HepG2 (cell line): ENCODE measurements around the gene EXOC6B. TPM values are rescaled to one million over a fixed set of nuclear protein-coding genes. Genes with fewer than 3 reads are reported as not detected.

Experiments used
- ARHGAP35 ChIP-seq: sonication (generic); formaldehyde crosslinking; IDR thresholded peaks from 2 replicates; pipeline ENCODE4 v1.9.0; 2022; ENCODE audit warnings: mild to moderate bottlenecking, inconsistent platforms, moderate library complexity, missing genetic modification reagents, borderline replicate concordance
- BRF2 ChIP-seq: sonication (generic); formaldehyde crosslinking; IDR thresholded peaks from 2 replicates; pipeline ENCODE4 v1.8.1; 2022; ENCODE audit warnings: mild to moderate bottlenecking, missing genetic modification reagents
- E2F1 ChIP-seq: sonication (generic); formaldehyde crosslinking; IDR thresholded peaks from 2 replicates; pipeline ENCODE4 v1.5.0; 2020; ENCODE audit warnings: missing genetic modification reagents
- IRF9 ChIP-seq: sonication (generic); formaldehyde crosslinking; IDR thresholded peaks from 2 replicates; pipeline ENCODE4 v1.8.0; 2022; ENCODE audit warnings: missing genetic modification reagents, mild to moderate bottlenecking, borderline replicate concordance
- KLF13 ChIP-seq: sonication (generic); formaldehyde crosslinking; IDR thresholded peaks from 2 replicates; pipeline ENCODE4 v1.4.0; 2020; ENCODE audit warnings: mild to moderate bottlenecking, missing genetic modification reagents
- MNT ChIP-seq: fragments of 450-650 bp; IDR thresholded peaks from 2 replicates; pipeline ENCODE4 v1.6.1; 2016
- MTA1 ChIP-seq: sonication (generic); formaldehyde crosslinking; IDR thresholded peaks from 2 replicates; pipeline ENCODE4 v1.4.0; 2020; ENCODE audit warnings: missing genetic modification reagents, mild to moderate bottlenecking, borderline replicate concordance
- NFE2 ChIP-seq: sonication (generic); formaldehyde crosslinking; IDR thresholded peaks from 2 replicates; pipeline ENCODE4 v1.4.0; 2020; ENCODE audit warnings: missing genetic modification reagents
- NPAS2 ChIP-seq: sonication (generic); formaldehyde crosslinking; IDR thresholded peaks from 2 replicates; pipeline ENCODE4 v1.8.0; 2022; ENCODE audit warnings: mild to moderate bottlenecking, missing genetic modification reagents, borderline replicate concordance
- PHF8 ChIP-seq: sonication (generic); formaldehyde crosslinking; IDR thresholded peaks from 2 replicates; pipeline ENCODE4 v1.5.0; 2020; ENCODE audit warnings: missing genetic modification reagents
- SIN3A ChIP-seq: IDR thresholded peaks from 2 replicates; pipeline ENCODE4 v1.6.1; 2011; ENCODE audit warnings: low read depth, mild to moderate bottlenecking, control low read depth, low read length, borderline replicate concordance
- SRSF9 ChIP-seq: fragments of 200-400 bp; formaldehyde crosslinking; IDR thresholded peaks from 2 replicates; pipeline ENCODE4 v1.6.1; 2018; ENCODE audit warnings: borderline replicate concordance, mild to moderate bottlenecking, low read depth, low read length; ENCODE audit not compliant: insufficient read depth, poor library complexity, severe bottlenecking
- SRY ChIP-seq: sonication (generic); formaldehyde crosslinking; IDR thresholded peaks from 2 replicates; pipeline ENCODE4 v1.8.0; 2022; ENCODE audit warnings: mild to moderate bottlenecking, missing genetic modification reagents
- ZBTB21 ChIP-seq: sonication (generic); formaldehyde crosslinking; IDR thresholded peaks from 2 replicates; pipeline ENCODE4 v1.4.0; 2020; ENCODE audit warnings: missing genetic modification reagents
- ZFP36L1 ChIP-seq: sonication (generic); formaldehyde crosslinking; IDR thresholded peaks from 2 replicates; pipeline ENCODE4 v1.8.0; 2022; ENCODE audit warnings: mild to moderate bottlenecking, missing genetic modification reagents, moderate library complexity
- ZFYVE20 ChIP-seq: sonication (generic); formaldehyde crosslinking; IDR thresholded peaks from 2 replicates; pipeline ENCODE4 v1.8.0; 2023; ENCODE audit warnings: low read depth, mild to moderate bottlenecking, moderate library complexity, missing genetic modification reagents, borderline replicate concordance
- ZNF362 ChIP-seq: sonication (generic); formaldehyde crosslinking; IDR thresholded peaks from 2 replicates; pipeline ENCODE4 v1.4.0; 2020; ENCODE audit warnings: missing genetic modification reagents, mild to moderate bottlenecking, borderline replicate concordance
- ZNF382 ChIP-seq: sonication (generic); formaldehyde crosslinking; IDR thresholded peaks from 2 replicates; pipeline ENCODE4 v1.5.0; 2020; ENCODE audit warnings: missing genetic modification reagents, mild to moderate bottlenecking, borderline replicate concordance
- ZNF513 ChIP-seq: sonication (generic); formaldehyde crosslinking; conservative IDR thresholded peaks from 2 replicates; pipeline ENCODE4 v1.5.0; 2020; ENCODE audit warnings: missing genetic modification reagents
- ZNF572 ChIP-seq: sonication (generic); formaldehyde crosslinking; IDR thresholded peaks from 2 replicates; pipeline ENCODE4 v1.5.1; 2020; ENCODE audit warnings: mild to moderate bottlenecking, missing genetic modification reagents
- ZNF790 ChIP-seq: sonication (generic); formaldehyde crosslinking; IDR thresholded peaks from 2 replicates; pipeline ENCODE4 v1.8.0; 2022; ENCODE audit warnings: missing genetic modification reagents, mild to moderate bottlenecking, borderline replicate concordance
- ZNF841 ChIP-seq: sonication (generic); formaldehyde crosslinking; IDR thresholded peaks from 2 replicates; pipeline ENCODE4 v1.8.1; 2023; ENCODE audit warnings: missing genetic modification reagents, borderline replicate concordance
- polyA plus RNA-seq, 8 experiments: library from polyadenylated mRNA; depleted of rRNA in 3 of 8; stranded (reverse) in 7 of 8; unstranded in 1 of 8; fragments of >200 nt; fragmentation: Illumina TruSeq in 4 of 8; extraction: Trizol in 4 of 8; gene quantifications; 2 replicates each; pipeline versions ENCODE4 v1.2.1 to v1.2.3, GENCODE V29; 2011 to 2016; ENCODE audit warnings: low read depth in 4 of 8, missing spikeins in 1 of 8, mixed read lengths in 1 of 8; ENCODE audit not compliant: insufficient read depth in 1 of 8
- total RNA-seq, 5 experiments: library from RNA; depleted of rRNA; stranded (reverse); fragments of >200 nt; fragmentation: Illumina TruSeq; extraction: Trizol; gene quantifications; 2 replicates each; pipeline ENCODE4 v1.2.3, GENCODE V29; 2016; ENCODE audit warnings: low read depth in 1 of 5

EXOC6B gene
- total and polyA plus RNA-seq, 2 of the 13 experiments (the other 11 are each of a cell fraction or from before 2014, with no cell fraction given): 9.1 to 15.9 TPM

- no peak for TF ChIP-seq ZNF513 (CRISPR knock-in tag)
- TF ChIP-seq MTA1 (CRISPR knock-in tag): no peak; the same call in 1 of the 2 replicates
- TF ChIP-seq ZBTB21 (CRISPR knock-in tag): no peak
- TF ChIP-seq BRF2: no peak
- TF ChIP-seq PHF8: no peak
- no peak; the same call in 1 of the 2 replicates for TF ChIP-seq ZNF362
- no peak for TF ChIP-seq MNT
- no peak for TF ChIP-seq ZFP36L1
- no peak for TF ChIP-seq ZFYVE20
- TF ChIP-seq ZNF841: no peak
- TF ChIP-seq ZNF572 (CRISPR knock-in tag): no peak
- no peak for TF ChIP-seq ZNF382
- TF ChIP-seq NFE2 (CRISPR knock-in tag): no peak
- no peak for TF ChIP-seq ARHGAP35 (CRISPR knock-in tag)
- TF ChIP-seq KLF13 (CRISPR knock-in tag): no peak
- no peak for TF ChIP-seq SRY (CRISPR knock-in tag)
- no peak for TF ChIP-seq NPAS2 (CRISPR knock-in tag)
- TF ChIP-seq IRF9 (CRISPR knock-in tag): no peak
- TF ChIP-seq E2F1 (CRISPR knock-in tag): no peak
- TF ChIP-seq SIN3A: 0 out of 2 replicates have a peak, but pooled peaks have one; percentile 24
- TF ChIP-seq ZNF790 (CRISPR knock-in tag): no peak
- no peak for TF ChIP-seq SRSF9
Measured at GRCh38 chr2:72757177-72757775, 68.6 kb downstream of the EXOC6B start (continued).
